IMR-90 (cell line): Measurements from ENCODE around the gene WBP1. TPM values are rescaled to one million over a fixed set of nuclear protein-coding genes. Genes with fewer than 3 reads are reported as not detected.

Source experiments
- ATAC-seq: fragments of 200-7000 bp; cut with Tn5 transposase; 2 replicates; pipeline ENCODE4 v1.9.1; 2020; ENCODE audit warnings: low read depth, mild to moderate bottlenecking, moderate library complexity
- BruUV-seq: library from RNA; stranded (reverse); fragments of 400-500 nt; replicated peaks from 2 replicates; lab custom pipeline; 2021; lab: Mats Ljungman, UMichigan
- CTCF ChIA-PET: fragments of 300-600 bp; formaldehyde crosslinking; extraction: SDS; loops from one replicate; lab custom pipeline; 2021; ENCODE audit warnings: antibody characterized with exemption; lab: Yijun Ruan, JAX
- POLR2A ChIA-PET: fragments of 300-600 bp; sonication (Branson Sonifier 250); formaldehyde crosslinking; loops from one replicate; lab custom pipeline; 2022; ENCODE audit warnings: antibody characterized with exemption; ENCODE audit not compliant: unreplicated experiment; lab: Charles Lee
- DNase-seq: peaks from one replicate; pipeline ENCODE4 v3.0.0; 2013
- H2AFZ ChIP-seq: replicated peaks from 2 replicates; pipeline ENCODE3; 2013; ENCODE audit warnings: low read length, mild to moderate bottlenecking; ENCODE audit not compliant: poor library complexity
- H2AK5ac ChIP-seq: 2 replicates; pipeline ENCODE4 v1.6.1; 2013; ENCODE audit warnings: low read depth, low read length, inconsistent platforms
- H2AK9ac ChIP-seq: replicated peaks from 2 replicates; pipeline ENCODE3; 2013; ENCODE audit warnings: mild to moderate bottlenecking, low read depth, low read length, moderate library complexity; ENCODE audit not compliant: poor library complexity
- H2BK120ac ChIP-seq: 2 replicates; pipeline ENCODE4 v1.6.1; 2013; ENCODE audit warnings: low read depth, low read length, inconsistent platforms
- H2BK15ac ChIP-seq: 3 replicates; pipeline ENCODE4 v1.6.1; 2013; ENCODE audit warnings: low read depth, low read length, inconsistent platforms
- H2BK20ac ChIP-seq: 2 replicates; pipeline ENCODE4 v1.6.1; 2013; ENCODE audit warnings: low read depth, mild to moderate bottlenecking, inconsistent platforms, low read length, moderate library complexity
- H2BK5ac ChIP-seq: 2 replicates; pipeline ENCODE4 v1.6.1; 2013; ENCODE audit warnings: mild to moderate bottlenecking, low read depth, low read length, inconsistent platforms; ENCODE audit not compliant: poor library complexity, severe bottlenecking
- H3K14ac ChIP-seq: replicated peaks from 2 replicates; pipeline ENCODE4 v1.6.1; 2013; ENCODE audit warnings: low read depth, low read length, inconsistent platforms
- H3K18ac ChIP-seq: 2 replicates; pipeline ENCODE4 v1.6.1; 2013; ENCODE audit warnings: low read depth, low read length, control low read depth
- H3K23ac ChIP-seq: 2 replicates; pipeline ENCODE4 v1.6.1; 2013; ENCODE audit warnings: low read depth, low read length, inconsistent platforms
- H3K27ac ChIP-seq: 2 replicates; pipeline ENCODE4 v1.5.1; 2013; ENCODE audit warnings: mild to moderate bottlenecking, control low read depth, low read length; ENCODE audit not compliant: insufficient read depth
- H3K27me3 ChIP-seq: 2 replicates; pipeline ENCODE4 v1.6.1; 2013; ENCODE audit warnings: low read length; ENCODE audit not compliant: control insufficient read depth, insufficient read depth
- H3K36me3 ChIP-seq: 2 replicates; pipeline ENCODE4 v1.6.1; 2013; ENCODE audit warnings: low read length, mixed read lengths; ENCODE audit not compliant: control insufficient read depth, insufficient read depth
- H3K4ac ChIP-seq: 2 replicates; pipeline ENCODE4 v1.6.1; 2013; ENCODE audit warnings: low read depth, low read length, inconsistent platforms
- H3K4me1 ChIP-seq: 2 replicates; pipeline ENCODE4 v1.6.1; 2013; ENCODE audit warnings: low read length, mixed read lengths; ENCODE audit not compliant: control insufficient read depth, insufficient read depth
- H3K4me2 ChIP-seq: 2 replicates; pipeline ENCODE4 v1.6.1; 2013; ENCODE audit warnings: low read depth, mild to moderate bottlenecking, control low read depth, low read length, moderate library complexity
- H3K4me3 ChIP-seq: 2 replicates; pipeline ENCODE4 v1.5.1; 2013; ENCODE audit warnings: low read depth, mild to moderate bottlenecking, control low read depth, low read length, moderate library complexity; ENCODE audit not compliant: insufficient read depth
- H3K56ac ChIP-seq: 2 replicates; pipeline ENCODE4 v1.6.1; 2013; ENCODE audit warnings: low read length, inconsistent platforms; ENCODE audit not compliant: insufficient read depth; ENCODE audit errors: extremely low read depth
- H3K79me1 ChIP-seq, 2 experiments: 2 replicates each; pipeline ENCODE4 v1.6.1; 2013; ENCODE audit warnings: low read length in 2 of 2, inconsistent platforms in 1 of 2, low read depth in 1 of 2
- H3K9ac ChIP-seq: 2 replicates; pipeline ENCODE4 v1.6.1; 2013; ENCODE audit warnings: low read depth, low read length, control low read depth
- H3K9me1 ChIP-seq: 2 replicates; pipeline ENCODE4 v1.6.1; 2013; ENCODE audit warnings: low read length, inconsistent platforms; ENCODE audit not compliant: insufficient read depth
- H3K9me3 ChIP-seq: 2 replicates; pipeline ENCODE4 v1.6.1; 2013; ENCODE audit warnings: low read length; ENCODE audit not compliant: control insufficient read depth, insufficient read depth
- H4K20me1 ChIP-seq: 2 replicates; pipeline ENCODE4 v1.6.1; 2013; ENCODE audit warnings: low read length, inconsistent platforms; ENCODE audit not compliant: insufficient read depth
- H4K5ac ChIP-seq: 2 replicates; pipeline ENCODE4 v1.6.1; 2013; ENCODE audit warnings: mild to moderate bottlenecking, low read depth, low read length, control low read depth
- H4K8ac ChIP-seq, 2 experiments: 2 replicates each; pipeline ENCODE4 v1.6.1; 2013; ENCODE audit warnings: low read depth in 2 of 2, low read length in 2 of 2, control low read depth in 1 of 2, inconsistent platforms in 1 of 2
- H4K91ac ChIP-seq: 2 replicates; pipeline ENCODE4 v1.6.1; 2013; ENCODE audit warnings: low read depth, low read length, inconsistent platforms; ENCODE audit not compliant: insufficient read depth
- NFE2L2 ChIP-seq: fragments of 150-350 bp; IDR thresholded peaks from 2 replicates; pipeline ENCODE4 v1.6.1; 2016; ENCODE audit warnings: low read depth, mild to moderate bottlenecking, low read length
- RFX5 ChIP-seq: IDR thresholded peaks from 2 replicates; pipeline ENCODE4 v1.8.0; 2012; ENCODE audit warnings: low read depth, mild to moderate bottlenecking, low read length, moderate library complexity
- WGBS, 2 experiments: methylation state at CpG; one replicate each; pipeline versions ENCODE4 v1.1.5 to v1.1.7; 2013; ENCODE audit warnings: missing lambda C conversion rate in 2 of 2; ENCODE audit not compliant: insufficient read length in 1 of 2; ENCODE audit errors: extremely low coverage in 2 of 2; 5-methylcytosine and 5-hydroxymethylcytosine counted together
- dilution Hi-C: fragments of 300-500 bp; cut with HindIII; formaldehyde crosslinking; loops from one replicate; pipeline ENCODE4 v1.14.3; 2018; ENCODE audit warnings: low sequenced_read_pairs; ENCODE audit not compliant: unreplicated experiment
- in situ Hi-C: fragments of 300-500 bp; cut with MboI; formaldehyde crosslinking; loops from 3 replicates; pipeline ENCODE4 v1.14.3; 2019; ENCODE audit warnings: low sequenced_read_pairs, inconsistent platforms, mixed read lengths
- intact Hi-C: fragments of 100-400 bp; cut with micrococcal nuclease; formaldehyde crosslinking; loops from 2 replicates; pipeline ENCODE4 v1.10.0; 2022
- polyA plus RNA-seq, 3 experiments: library from polyadenylated mRNA; depleted of rRNA; stranded (reverse); fragments of >200 nt; gene quantifications; 2 replicates each; pipeline ENCODE4 v1.2.3, GENCODE V29; 2012; ENCODE audit warnings: low replicate concordance in 1 of 3
- total RNA-seq: library from RNA; depleted of rRNA; stranded (reverse); fragments of >200 nt; gene quantifications from 2 replicates; pipeline ENCODE4 v1.2.3, GENCODE V29; 2012
- TF ChIP-seq, protein P1 (sequence below): fragments of 150-350 bp; IDR thresholded peaks from 2 replicates; pipeline ENCODE4 v1.6.1; 2016; ENCODE audit warnings: low read depth, mild to moderate bottlenecking, low read length, moderate library complexity, borderline replicate concordance

WBP1 gene
- total and polyA plus RNA-seq, 2 of the 4 experiments (the other 2 are of a cell fraction), result 22.9 to 78.5 TPM

DNA sequence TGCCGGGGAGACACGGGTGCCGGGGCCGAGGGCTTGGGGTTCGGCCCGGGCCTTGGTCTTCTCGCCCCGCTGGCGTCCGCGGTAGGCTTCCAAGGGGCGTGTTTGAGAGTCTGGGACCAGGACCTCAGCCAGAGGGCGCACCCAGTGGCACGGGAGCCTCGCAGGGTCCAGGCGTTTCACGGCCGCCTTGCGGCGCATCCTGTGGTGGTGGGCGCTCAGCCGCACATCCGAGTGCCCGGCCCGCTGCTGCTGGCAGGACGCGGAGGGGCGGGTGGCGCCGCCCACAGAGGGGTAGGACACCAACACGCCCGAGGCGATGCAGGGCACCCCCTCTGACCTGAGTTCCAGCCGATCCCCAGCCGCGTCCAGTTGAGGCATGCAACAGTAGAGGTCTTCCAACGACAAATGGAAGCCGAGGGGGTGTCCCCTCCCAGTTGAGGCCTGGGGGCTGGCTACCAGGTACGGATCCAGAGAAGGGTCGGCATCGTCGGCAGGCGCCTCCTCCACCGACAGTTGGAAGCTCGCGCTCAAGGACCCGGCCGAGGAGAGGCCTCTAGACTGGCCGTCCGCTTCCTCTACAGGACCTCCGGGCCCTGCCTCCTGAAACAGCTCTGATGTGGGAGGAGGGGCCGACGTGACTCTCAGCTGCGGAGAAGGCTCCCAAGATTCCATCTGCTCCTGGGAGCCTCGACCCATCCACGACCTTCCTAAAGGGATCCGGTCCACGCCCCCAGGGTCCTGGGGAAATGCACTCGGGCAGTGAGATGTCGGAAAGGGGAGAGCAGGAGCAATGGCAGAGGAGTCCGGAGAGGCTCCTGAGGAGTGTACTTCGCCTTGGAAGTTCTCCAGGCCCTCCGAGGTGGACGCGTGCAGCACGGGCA is 43.1 kb upstream of the WBP1 start:
- H4K91ac ChIP-seq, result no peak overlapping the region
- intact Hi-C loops (no loop called here), in situ Hi-C loops (no loop called here), dilution Hi-C loops (no loop called here)
- no peak overlapping the region for H3K4me3 ChIP-seq
- BruUV-seq, result no TSS peak
- peak overlapping the region; percentile 86 for H2AFZ ChIP-seq
- H3K27ac ChIP-seq, result no peak overlapping the region
- POLR2A ChIA-PET, result no interaction called here
- H3K9me3 ChIP-seq, result no peaks in the 10 kb centered on the region
- H3K4me1 ChIP-seq, result no peaks in the 10 kb centered on the region
- WGBS, 2 experiments, result 10% methylated on average over 34 of the region's 66 CpGs; no CpG with 5 or more reads in 1 of the 2 experiments
- no peak overlapping the region for H3K9ac ChIP-seq
- no peak overlapping the region for H3K4ac ChIP-seq
- H4K5ac ChIP-seq, result no peak overlapping the region
- H2BK120ac ChIP-seq, result no peak overlapping the region
- H3K36me3 ChIP-seq, result no peaks in the 10 kb centered on the region
- peaks cover 34% of the 10 kb centered on the region for H3K27me3 ChIP-seq
- H4K20me1 ChIP-seq, result no peaks in the 10 kb centered on the region
- no peak overlapping the region for H3K23ac ChIP-seq
- H3K18ac ChIP-seq, result no peak overlapping the region
- no peak for TF ChIP-seq NFE2L2
- TF ChIP-seq, protein P1, sequence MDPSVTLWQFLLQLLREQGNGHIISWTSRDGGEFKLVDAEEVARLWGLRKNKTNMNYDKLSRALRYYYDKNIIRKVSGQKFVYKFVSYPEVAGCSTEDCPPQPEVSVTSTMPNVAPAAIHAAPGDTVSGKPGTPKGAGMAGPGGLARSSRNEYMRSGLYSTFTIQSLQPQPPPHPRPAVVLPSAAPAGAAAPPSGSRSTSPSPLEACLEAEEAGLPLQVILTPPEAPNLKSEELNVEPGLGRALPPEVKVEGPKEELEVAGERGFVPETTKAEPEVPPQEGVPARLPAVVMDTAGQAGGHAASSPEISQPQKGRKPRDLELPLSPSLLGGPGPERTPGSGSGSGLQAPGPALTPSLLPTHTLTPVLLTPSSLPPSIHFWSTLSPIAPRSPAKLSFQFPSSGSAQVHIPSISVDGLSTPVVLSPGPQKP, result no peak
- no peak for TF ChIP-seq RFX5
- no peak overlapping the region for H2BK15ac ChIP-seq
- DNase-seq, result no peak
- no peaks in the 10 kb centered on the region for H3K79me1 ChIP-seq
- no peak overlapping the region for H2BK5ac ChIP-seq
- no peak overlapping the region for H2BK20ac ChIP-seq
- CTCF ChIA-PET, result no interaction called here
- no peak overlapping the region for H2AK5ac ChIP-seq
- H3K4me2 ChIP-seq, result no peak overlapping the region; the same call in 1 of the 2 replicates
- ATAC-seq, result peak; percentile 44
- H3K14ac ChIP-seq, result no peak overlapping the region
- no peak overlapping the region for H3K56ac ChIP-seq
- H2AK9ac ChIP-seq, result peak overlapping the region; percentile 72
- H4K8ac ChIP-seq, result peak overlapping the region; percentile 10 to 25; a peak in 2 of 4 replicates
- no peaks in the 10 kb centered on the region for H3K9me1 ChIP-seq
